ENCODE results near the gene TMEM14C.

- no peak for TF ChIP-seq CTCF (IDR thresholded peaks at IDR 0.05)
- TF ChIP-seq POLR2AphosphoS5 (IDR thresholded peaks at IDR 0.05): no peak
- TF ChIP-seq POLR2A (IDR thresholded peaks at IDR 0.05): no peak
Measured at GRCh38 chr6:10743515-10743914, 20.6 kb downstream of the TMEM14C start.
